K562 (cell line): ENCODE data around the gene ZBTB7A. TPM values are rescaled to one million over a fixed set of nuclear protein-coding genes. Genes with fewer than 3 reads are reported as not detected.

Experiments used
- ATAC-seq: fragments of 200-7000 bp; cut with Tn5 transposase; 3 replicates; pipeline ENCODE4 v1.9.1; 2020; ENCODE audit warnings: moderate library complexity
- BruUV-seq: library from RNA; stranded (reverse); fragments of 400-500 nt; replicated peaks from 2 replicates; lab custom pipeline; 2021; lab: Mats Ljungman, UMichigan
- CTCF ChIA-PET: fragments of 300-600 bp; formaldehyde crosslinking; extraction: SDS; loops from one replicate; lab custom pipeline; 2021; ENCODE audit warnings: low intra/inter-chr PET ratio; lab: Yijun Ruan, JAX
- POLR2A ChIA-PET: fragments of 300-600, 350-650 bp; sonication (Branson Sonifier 250); formaldehyde crosslinking; extraction: SDS; loops from one replicate; lab custom pipeline; 2021; ENCODE audit warnings: antibody characterized with exemption, inconsistent platforms; lab: Yijun Ruan, JAX
- DNase-seq, 4 experiments: peaks; one replicate each; pipeline versions ENCODE4 v3.0.0 to v3.0.0-alpha.2; 2011 to 2018; ENCODE audit warnings: low spot score in 3 of 4, mixed read lengths in 3 of 4; ENCODE audit errors: extremely low read depth in 1 of 4
- FAIRE-seq: peaks from 2 replicates; lab custom pipeline; 2011; peaks lifted over from hg19 to GRCh38; lab: Jason Lieb, UNC
- H2AFZ ChIP-seq: 2 replicates; pipeline ENCODE4 v1.6.0; 2011; ENCODE audit warnings: low read depth, low read length, control low read depth, inconsistent platforms
- H3K27ac ChIP-seq: fragments of 200-600 bp; 3 replicates; pipeline ENCODE4 v1.8.0; 2011; ENCODE audit warnings: low read depth, mild to moderate bottlenecking, control low read depth, inconsistent platforms, low read length, moderate library complexity, mixed read lengths; ENCODE audit errors: extremely low read depth
- H3K27me3 ChIP-seq, 2 experiments: fragments of 300-600 bp in 1 of 2; 2 replicates in 1 of 2; 3 replicates in 1 of 2; pipeline versions ENCODE4 v1.6.0 to v1.8.0; 2011; ENCODE audit warnings: inconsistent platforms in 2 of 2, low read length in 2 of 2, mild to moderate bottlenecking in 1 of 2, mixed read lengths in 1 of 2, moderate library complexity in 1 of 2; ENCODE audit not compliant: control insufficient read depth in 2 of 2, insufficient read depth in 2 of 2
- H3K36me3 ChIP-seq: fragments of 300-600 bp; 3 replicates; pipeline ENCODE4 v1.8.0; 2011; ENCODE audit warnings: mild to moderate bottlenecking, low read length, inconsistent platforms; ENCODE audit not compliant: control insufficient read depth, insufficient read depth
- H3K4me1 ChIP-seq, 2 experiments: fragments of 200-600 bp in 1 of 2; replicated peaks in 1 of 2; 2 replicates in 1 of 2; 3 replicates in 1 of 2; pipeline versions ENCODE4 v1.5.1 to v1.8.0; 2011; ENCODE audit warnings: inconsistent platforms in 2 of 2, low read length in 2 of 2, mild to moderate bottlenecking in 1 of 2, mixed read lengths in 1 of 2, moderate library complexity in 1 of 2; ENCODE audit not compliant: control insufficient read depth in 2 of 2, insufficient read depth in 2 of 2
- H3K4me2 ChIP-seq: 2 replicates; pipeline ENCODE4 v1.6.1; 2011; ENCODE audit warnings: low read length, control low read depth, inconsistent platforms, mixed read lengths; ENCODE audit not compliant: insufficient read depth
- H3K4me3 ChIP-seq: fragments of 200-600 bp; sonication (generic), shearing (Covaris generic); 2 replicates; pipeline ENCODE4 v1.5.1; 2016; ENCODE audit warnings: control low read depth, inconsistent platforms
- H3K79me2 ChIP-seq: fragments of 200-600 bp; 3 replicates; pipeline ENCODE4 v1.8.0; 2011; ENCODE audit warnings: low read length, inconsistent platforms; ENCODE audit not compliant: control insufficient read depth, insufficient read depth
- H3K9ac ChIP-seq, 2 experiments: 2 replicates each; pipeline versions ENCODE4 v1.6.0 to v1.6.1; 2011; ENCODE audit warnings: low read depth in 2 of 2, low read length in 2 of 2, control low read depth in 1 of 2, inconsistent platforms in 1 of 2, mild to moderate bottlenecking in 1 of 2, mixed read lengths in 1 of 2; ENCODE audit not compliant: insufficient read depth in 1 of 2
- H3K9me1 ChIP-seq: one replicate; pipeline ENCODE4 v1.6.0; 2011; ENCODE audit warnings: inconsistent platforms, mild to moderate bottlenecking, low read length, moderate library complexity; ENCODE audit not compliant: control insufficient read depth, insufficient read depth
- H3K9me3 ChIP-seq: replicated peaks from 2 replicates; pipeline ENCODE4 v1.5.1; 2011; ENCODE audit warnings: low read depth, low read length, inconsistent platforms; ENCODE audit not compliant: control insufficient read depth, insufficient read depth
- H4K20me1 ChIP-seq: replicated peaks from 2 replicates; pipeline ENCODE4 v1.6.1; 2011; ENCODE audit warnings: low read length, inconsistent platforms, mixed read lengths; ENCODE audit not compliant: control insufficient read depth, insufficient read depth
- KDM4B ChIP-seq, 2 experiments: fragments of 450-650 bp in 1 of 2; sonication (generic) in 1 of 2; IDR thresholded peaks; 2 replicates each; pipeline ENCODE4 v1.6.1; 2016 to 2017; ENCODE audit warnings: borderline replicate concordance in 2 of 2, antibody characterized with exemption in 1 of 2, low read depth in 1 of 2, mild to moderate bottlenecking in 1 of 2
- MCM2 ChIP-seq: fragments of 450-650 bp; IDR thresholded peaks from 2 replicates; pipeline ENCODE4 v1.6.1; 2017; ENCODE audit warnings: low read depth, mild to moderate bottlenecking
- NR3C1 ChIP-seq: sonication (generic); formaldehyde crosslinking; IDR thresholded peaks from 2 replicates; pipeline ENCODE4 v1.8.1; 2022; ENCODE audit warnings: missing genetic modification reagents
- POLR2G ChIP-seq: fragments of 200-400 bp; formaldehyde crosslinking; IDR thresholded peaks from 2 replicates; pipeline ENCODE4 v1.6.1; 2017; ENCODE audit warnings: low read depth, mild to moderate bottlenecking, antibody characterized with exemption, low read length, moderate library complexity
- POLR2H ChIP-seq: IDR thresholded peaks from 2 replicates; pipeline ENCODE4 v1.6.1; 2016; ENCODE audit warnings: missing genetic modification characterization, low read depth, mild to moderate bottlenecking, control low read depth, missing compliant biosample characterization, moderate library complexity
- PTTG1 ChIP-seq: fragments of 450-650 bp; IDR thresholded peaks from 2 replicates; pipeline ENCODE4 v1.6.1; 2016; ENCODE audit warnings: low read depth, mild to moderate bottlenecking, missing genetic modification characterization, missing compliant biosample characterization
- RBFOX2 ChIP-seq: fragments of 200-400 bp; formaldehyde crosslinking; IDR thresholded peaks from 2 replicates; pipeline ENCODE4 v1.6.1; 2017; ENCODE audit warnings: low read depth, mild to moderate bottlenecking, low read length, moderate library complexity
- SNRNP70 ChIP-seq: fragments of 200-400 bp; formaldehyde crosslinking; optimal IDR thresholded peaks from 2 replicates; pipeline ENCODE3; 2017; ENCODE audit warnings: low read depth, low read length
- TRIM28 ChIP-seq: fragments of 450-650 bp; IDR thresholded peaks from 2 replicates; pipeline ENCODE4 v1.6.1; 2017
- ZFPM2 ChIP-seq: fragments of 250-450 bp; sonication (Bioruptor Pico); IDR thresholded peaks from 2 replicates; pipeline ENCODE4 v1.5.1; 2022; ENCODE audit warnings: mild to moderate bottlenecking
- ZNF175 ChIP-seq: fragments of 200-800 bp; sonication (Bioruptor generic); IDR thresholded peaks from 2 replicates; pipeline ENCODE4 v1.6.1; 2016; ENCODE audit warnings: low read depth, mild to moderate bottlenecking, missing genetic modification characterization, missing compliant biosample characterization
- ZNF584 ChIP-seq: fragments of 200-800 bp; sonication (Bioruptor generic); IDR thresholded peaks from 2 replicates; pipeline ENCODE4 v1.6.1; 2016; ENCODE audit warnings: low read depth, mild to moderate bottlenecking, missing genetic modification characterization, missing compliant biosample characterization
- WGBS: fragments of 100-300 bp; shearing (Covaris generic); methylation state at CpG from one replicate; pipeline ENCODE4 v1.1.6; 2016; ENCODE audit warnings: low coverage, mixed read lengths; ENCODE audit not compliant: insufficient coverage; ENCODE audit errors: missing lambda C conversion rate; 5-methylcytosine and 5-hydroxymethylcytosine counted together
- in situ Hi-C: fragments of 300-500 bp; cut with MboI; formaldehyde crosslinking; loops from 4 replicates; pipeline ENCODE4 v1.15.0; 2018; ENCODE audit warnings: inconsistent platforms, mixed read lengths
- intact Hi-C: fragments of 100-400 bp; cut with micrococcal nuclease; formaldehyde crosslinking; loops from 2 replicates; pipeline ENCODE4 v1.14.2; 2022
- polyA plus RNA-seq, 8 experiments: library from polyadenylated mRNA; depleted of rRNA in 4 of 8; stranded (reverse) in 5 of 8; unstranded in 3 of 8; fragments of >200 nt; fragmentation: Nextera tagmentation in 2 of 8; fragmentation: Illumina TruSeq in 1 of 8; extraction: Ambion mirVana in 2 of 8; extraction: Trizol in 1 of 8; gene quantifications; 2 replicates each; pipeline versions ENCODE4 v1.2.1 to v1.2.3, GENCODE V29; 2011 to 2014; ENCODE audit warnings: inconsistent platforms in 1 of 8, missing spikeins in 1 of 8
- total RNA-seq, 7 experiments: library from RNA; depleted of rRNA in 6 of 7; stranded (reverse); fragments of >200 nt in 6 of 7; fragmentation: Illumina TruSeq in 2 of 7; extraction: Trizol in 2 of 7; gene quantifications; 2 replicates each; pipeline versions ENCODE4 v1.2.1 to v1.2.3, GENCODE V29; 2011 to 2021; ENCODE audit warnings: low replicate concordance in 1 of 7
- TF ChIP-seq, protein P1 (sequence below): fragments of 250-450 bp; sonication (Bioruptor Pico); IDR thresholded peaks from 2 replicates; pipeline ENCODE4 v1.4.0; 2020; ENCODE audit warnings: mild to moderate bottlenecking
- TF ChIP-seq, protein P2 (sequence below): fragments of 450-650 bp; IDR thresholded peaks from 2 replicates; pipeline ENCODE4 v1.6.1; 2016; ENCODE audit warnings: missing biosample characterization, missing genetic modification characterization
- TF ChIP-seq, protein P3 (sequence below): IDR thresholded peaks from 2 replicates; pipeline ENCODE4 v1.6.1; 2016; ENCODE audit warnings: missing genetic modification characterization, missing compliant biosample characterization

ZBTB7A gene
- total and polyA plus RNA-seq, 9 of the 15 experiments (the other 6 are each of a cell fraction or from before 2014, with no cell fraction given) = 0.11 to 34.0 (median 4.6) TPM

DNA sequence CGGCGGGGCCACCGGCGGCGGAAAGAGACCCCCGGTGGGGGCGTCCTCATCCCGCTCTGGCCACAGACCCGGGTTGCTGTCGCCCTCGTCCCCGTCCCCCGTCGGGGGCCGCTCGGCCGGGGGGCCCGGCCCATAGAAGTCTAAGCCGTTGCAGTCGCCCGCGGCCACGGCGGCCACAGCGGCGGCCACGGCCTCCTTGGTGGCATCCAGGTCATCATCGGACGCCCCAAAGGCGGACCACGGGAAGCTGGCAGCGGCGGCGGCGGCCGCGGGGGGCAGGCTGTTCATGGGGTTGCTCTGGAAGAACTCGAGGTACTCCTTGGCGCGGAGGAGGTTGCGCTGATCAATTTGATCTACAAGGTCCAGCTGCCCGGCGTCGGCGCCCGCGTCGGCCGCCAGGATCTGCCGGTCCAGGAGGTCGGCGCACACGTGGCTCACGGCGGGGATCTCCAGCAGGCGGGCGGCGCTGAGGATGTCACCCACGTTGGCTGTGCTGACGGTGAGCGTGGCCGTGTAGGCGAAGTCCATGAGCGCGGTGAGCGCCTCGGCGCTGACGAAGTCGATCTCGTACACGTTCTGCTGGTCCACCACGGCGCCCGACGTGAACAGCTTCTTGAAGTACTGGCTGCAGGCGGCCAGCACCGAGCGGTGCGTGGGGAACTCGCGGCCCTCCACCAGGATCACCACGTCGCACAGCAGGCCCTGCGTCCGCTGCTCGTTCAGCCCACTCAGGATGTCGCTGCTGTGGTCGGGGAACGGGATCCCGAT, 12.1 kb downstream of the ZBTB7A start:
- H3K9me3 ChIP-seq = no peaks in the 10 kb centered on the region; the same call in 1 of the 2 replicates
- ATAC-seq (no peak), FAIRE-seq (no peak), DNase-seq (no peak)
- no peak overlapping the region for H3K4me3 ChIP-seq
- peaks cover 96% of the 10 kb centered on the region for H3K79me2 ChIP-seq
- no peak overlapping the region for H3K9ac ChIP-seq
- ChIA-PET CTCF (no interaction called here), POLR2A (interaction anchor here (0.9 kb wide), 1 partner anchor 9 kb away, joined by 3 read pairs; no protein-coding TSS in a partner anchor)
- no peak overlapping the region for H3K27ac ChIP-seq
- H3K4me2 ChIP-seq = no peak overlapping the region
- peaks cover 54% of the 10 kb centered on the region for H4K20me1 ChIP-seq
- WGBS = 95% methylated on average over 54 of the region's 91 CpGs
- intact Hi-C loops (no loop called here), in situ Hi-C loops (no loop called here)
- no TSS peak for BruUV-seq
- peaks cover 5% of the 10 kb centered on the region for H3K9me1 ChIP-seq
- peaks cover 84% of the 10 kb centered on the region; the same call in 2 of the 3 replicates for H3K36me3 ChIP-seq
- H3K4me1 ChIP-seq = peaks cover 12 to 53% of the 10 kb centered on the region in 2 experiments; a peak in 4 of 5 replicates
- H3K27me3 ChIP-seq = no peaks in the 10 kb centered on the region
- no peak overlapping the region for H2AFZ ChIP-seq
- TF ChIP-seq ZNF584 (CRISPR knock-in tag) = no peak
- no peak for TF ChIP-seq TRIM28
- no peak for TF ChIP-seq ZFPM2 (CRISPR knock-in tag)
- TF ChIP-seq MCM2 = no peak
- TF ChIP-seq, protein P1, sequence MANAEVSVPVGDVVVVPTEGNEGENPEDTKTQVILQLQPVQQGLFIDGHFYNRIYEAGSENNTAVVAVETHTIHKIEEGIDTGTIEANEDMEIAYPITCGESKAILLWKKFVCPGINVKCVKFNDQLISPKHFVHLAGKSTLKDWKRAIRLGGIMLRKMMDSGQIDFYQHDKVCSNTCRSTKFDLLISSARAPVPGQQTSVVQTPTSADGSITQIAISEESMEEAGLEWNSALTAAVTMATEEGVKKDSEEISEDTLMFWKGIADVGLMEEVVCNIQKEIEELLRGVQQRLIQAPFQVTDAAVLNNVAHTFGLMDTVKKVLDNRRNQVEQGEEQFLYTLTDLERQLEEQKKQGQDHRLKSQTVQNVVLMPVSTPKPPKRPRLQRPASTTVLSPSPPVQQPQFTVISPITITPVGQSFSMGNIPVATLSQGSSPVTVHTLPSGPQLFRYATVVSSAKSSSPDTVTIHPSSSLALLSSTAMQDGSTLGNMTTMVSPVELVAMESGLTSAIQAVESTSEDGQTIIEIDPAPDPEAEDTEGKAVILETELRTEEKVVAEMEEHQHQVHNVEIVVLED (CRISPR knock-in tag) = no peak
- TF ChIP-seq, protein P2, sequence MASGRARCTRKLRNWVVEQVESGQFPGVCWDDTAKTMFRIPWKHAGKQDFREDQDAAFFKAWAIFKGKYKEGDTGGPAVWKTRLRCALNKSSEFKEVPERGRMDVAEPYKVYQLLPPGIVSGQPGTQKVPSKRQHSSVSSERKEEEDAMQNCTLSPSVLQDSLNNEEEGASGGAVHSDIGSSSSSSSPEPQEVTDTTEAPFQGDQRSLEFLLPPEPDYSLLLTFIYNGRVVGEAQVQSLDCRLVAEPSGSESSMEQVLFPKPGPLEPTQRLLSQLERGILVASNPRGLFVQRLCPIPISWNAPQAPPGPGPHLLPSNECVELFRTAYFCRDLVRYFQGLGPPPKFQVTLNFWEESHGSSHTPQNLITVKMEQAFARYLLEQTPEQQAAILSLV = no peak
- no peak for TF ChIP-seq POLR2H
- TF ChIP-seq, protein P3, sequence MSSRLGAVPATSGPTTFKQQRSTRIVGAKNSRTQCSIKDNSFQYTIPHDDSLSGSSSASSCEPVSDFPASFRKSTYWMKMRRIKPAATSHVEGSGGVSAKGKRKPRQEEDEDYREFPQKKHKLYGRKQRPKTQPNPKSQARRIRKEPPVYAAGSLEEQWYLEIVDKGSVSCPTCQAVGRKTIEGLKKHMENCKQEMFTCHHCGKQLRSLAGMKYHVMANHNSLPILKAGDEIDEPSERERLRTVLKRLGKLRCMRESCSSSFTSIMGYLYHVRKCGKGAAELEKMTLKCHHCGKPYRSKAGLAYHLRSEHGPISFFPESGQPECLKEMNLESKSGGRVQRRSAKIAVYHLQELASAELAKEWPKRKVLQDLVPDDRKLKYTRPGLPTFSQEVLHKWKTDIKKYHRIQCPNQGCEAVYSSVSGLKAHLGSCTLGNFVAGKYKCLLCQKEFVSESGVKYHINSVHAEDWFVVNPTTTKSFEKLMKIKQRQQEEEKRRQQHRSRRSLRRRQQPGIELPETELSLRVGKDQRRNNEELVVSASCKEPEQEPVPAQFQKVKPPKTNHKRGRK = no peak
- TF ChIP-seq POLR2G = peak; percentile 40; the same call in 1 of the 2 replicates
- no peak for TF ChIP-seq SNRNP70
- TF ChIP-seq KDM4B (IDR thresholded peaks at IDR 0.05; ENCODE audit: borderline replicate concordance in 2 of 2, low read depth in 1 of 2) = no peak
- TF ChIP-seq NR3C1 (CRISPR knock-in tag) = no peak
- no peak for TF ChIP-seq ZNF175 (CRISPR knock-in tag)
- peak; percentile 49 for TF ChIP-seq RBFOX2
- no peak for TF ChIP-seq PTTG1 (tag)
